ENCODE measurements around the gene IGF2. TPM values are rescaled to one million over a fixed set of nuclear protein-coding genes. Genes with fewer than 3 reads are reported as not detected.

The IGF2 gene
- total and polyA plus RNA-seq, 2 donors (not counting 3 experiments of a cell fraction or from before 2014, with no cell fraction given): 5.7 to 21.0 TPM

DNA sequence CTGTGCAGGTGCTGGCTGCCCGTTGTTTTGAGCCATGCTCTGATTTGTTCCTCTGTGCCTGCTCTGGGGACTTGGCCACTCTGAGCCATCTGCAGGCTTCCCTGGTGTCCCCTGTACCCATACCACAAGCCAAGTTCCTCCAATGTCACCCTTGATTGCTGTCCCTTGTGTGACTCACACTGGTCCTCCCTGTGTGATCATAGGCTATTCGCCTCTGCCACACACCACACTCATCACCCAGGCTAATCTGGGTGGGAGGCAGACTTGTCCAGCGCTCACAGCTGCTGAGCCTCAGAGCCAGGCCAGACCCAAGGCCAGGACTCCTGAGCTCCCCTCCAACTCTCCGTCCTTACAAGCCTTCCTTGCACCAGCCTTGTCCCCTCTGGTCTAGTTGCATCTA, 31.7 kb downstream of the IGF2 start:
- DNase-seq (ENCODE audit: low read depth, low spot score) (no peak), FAIRE-seq (no peak)
- Histone ChIP-seq H3K9ac (replicated peaks; ENCODE audit: extremely low read depth, insufficient read depth, low read length) (no peak overlapping the region), H3K4me2 (ENCODE audit: insufficient read depth, low read length) (no peak overlapping the region), H4K20me1 (replicated peaks; ENCODE audit: control insufficient read depth, extremely low read depth, insufficient read depth, low read length) (no peaks in the 10 kb centered on the region), H3K9me1 (replicated peaks; ENCODE audit: control insufficient read depth, extremely low read depth, insufficient read depth, low read length) (no peaks in the 10 kb centered on the region), H3K27me3 (ENCODE audit: control insufficient read depth in 2 of 2, insufficient read depth in 2 of 2, low read length in 2 of 2) (no peaks in the 10 kb centered on the region), H3K79me2 (ENCODE audit: control insufficient read depth, insufficient read depth, low read length) (no peaks in the 10 kb centered on the region), H3K4me1 (ENCODE audit: control insufficient read depth, extremely low read depth, insufficient read depth, low read length) (peaks cover 17% of the 10 kb centered on the region), H3K27ac (ENCODE audit: insufficient read depth, low read depth, low read length) (no peak overlapping the region), H3K36me3 (ENCODE audit: control insufficient read depth in 2 of 2, extremely low read depth in 1 of 2, insufficient read depth in 2 of 2, low read length in 2 of 2) (no peaks in the 10 kb centered on the region), H3K9me3 (replicated peaks; ENCODE audit: control insufficient read depth, insufficient read depth, low read length) (no peaks in the 10 kb centered on the region), H2AFZ (ENCODE audit: low read depth, low read length) (no peak overlapping the region), H3K4me3 (replicated peaks in 1 of 3; ENCODE audit: insufficient read depth in 1 of 3, low read depth in 1 of 3, low read length in 3 of 3) (no peak overlapping the region)
- dilution Hi-C loops (cut with MboI; ENCODE audit: extremely low pct_ligation_motif_present, low sequenced_read_pairs): no loop called here
- TF ChIP-seq FOS (IDR thresholded peaks at IDR 0.05; ENCODE audit: borderline replicate concordance, insufficient read depth, low read length) (no peak), POLR2A (IDR thresholded peaks at IDR 0.05; ENCODE audit: low read depth, low read length) (no peak), MYC (IDR thresholded peaks at IDR 0.05; ENCODE audit: low read depth, low read length) (no peak), EZH2 (IDR thresholded peaks at IDR 0.05; ENCODE audit: borderline replicate concordance, low read depth, low read length, severe bottlenecking) (no peak), POLR2AphosphoS5 (IDR thresholded peaks at IDR 0.05; ENCODE audit: insufficient read depth, low read depth, low read length) (no peak), JUN (IDR thresholded peaks at IDR 0.05; ENCODE audit: borderline replicate concordance, insufficient read depth, insufficient read length, low read depth) (no peak), GATA2 (IDR thresholded peaks at IDR 0.05; ENCODE audit: insufficient read depth, insufficient read length, low read depth, low read length) (no peak)
- TF ChIP-seq, protein P1, sequence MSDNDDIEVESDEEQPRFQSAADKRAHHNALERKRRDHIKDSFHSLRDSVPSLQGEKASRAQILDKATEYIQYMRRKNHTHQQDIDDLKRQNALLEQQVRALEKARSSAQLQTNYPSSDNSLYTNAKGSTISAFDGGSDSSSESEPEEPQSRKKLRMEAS (IDR thresholded peaks at IDR 0.05; ENCODE audit: insufficient read depth, insufficient read length): no peak
- TF ChIP-seq, protein P2, sequence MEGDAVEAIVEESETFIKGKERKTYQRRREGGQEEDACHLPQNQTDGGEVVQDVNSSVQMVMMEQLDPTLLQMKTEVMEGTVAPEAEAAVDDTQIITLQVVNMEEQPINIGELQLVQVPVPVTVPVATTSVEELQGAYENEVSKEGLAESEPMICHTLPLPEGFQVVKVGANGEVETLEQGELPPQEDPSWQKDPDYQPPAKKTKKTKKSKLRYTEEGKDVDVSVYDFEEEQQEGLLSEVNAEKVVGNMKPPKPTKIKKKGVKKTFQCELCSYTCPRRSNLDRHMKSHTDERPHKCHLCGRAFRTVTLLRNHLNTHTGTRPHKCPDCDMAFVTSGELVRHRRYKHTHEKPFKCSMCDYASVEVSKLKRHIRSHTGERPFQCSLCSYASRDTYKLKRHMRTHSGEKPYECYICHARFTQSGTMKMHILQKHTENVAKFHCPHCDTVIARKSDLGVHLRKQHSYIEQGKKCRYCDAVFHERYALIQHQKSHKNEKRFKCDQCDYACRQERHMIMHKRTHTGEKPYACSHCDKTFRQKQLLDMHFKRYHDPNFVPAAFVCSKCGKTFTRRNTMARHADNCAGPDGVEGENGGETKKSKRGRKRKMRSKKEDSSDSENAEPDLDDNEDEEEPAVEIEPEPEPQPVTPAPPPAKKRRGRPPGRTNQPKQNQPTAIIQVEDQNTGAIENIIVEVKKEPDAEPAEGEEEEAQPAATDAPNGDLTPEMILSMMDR (IDR thresholded peaks at IDR 0.05; ENCODE audit: extremely low read depth in 1 of 2, insufficient read depth in 1 of 2, low read depth in 1 of 2, low read length in 2 of 2): no peak
- no TSS peak for BruUV-seq (replicated peaks)
- ChIA-PET POLR2A (no interaction called here), CTCF (interaction anchor here (0.9 to 1.1 kb wide), 2 partner anchors 45 to 413 kb away, joined by 3 to 4 read pairs; no protein-coding TSS in a partner anchor)
- intact Hi-C loops (cut with micrococcal nuclease): no loop called here
